Measurements from ENCODE around the gene INPP4B.

- TF ChIP-seq POLR2AphosphoS5 (IDR thresholded peaks at IDR 0.05; ENCODE audit: low read depth, low read length) (no peak), POLR2A (IDR thresholded peaks at IDR 0.05; ENCODE audit: borderline replicate concordance, extremely low read depth, insufficient read depth, insufficient read length) (no peak), MAX (IDR thresholded peaks at IDR 0.05) (no peak), ATF3 (IDR thresholded peaks at IDR 0.05) (no peak), EZH2phosphoT487 (IDR thresholded peaks at IDR 0.05; ENCODE audit: borderline replicate concordance) (no peak), CTCF (IDR thresholded peaks at IDR 0.05 in 2 of 3, conservative IDR thresholded peaks at IDR 0.05 in 1 of 3; ENCODE audit: borderline replicate concordance in 1 of 3, insufficient read depth in 1 of 3, low read depth in 2 of 3, low read length in 2 of 3) (no peak), YY1 (IDR thresholded peaks at IDR 0.05; ENCODE audit: extremely low read depth, insufficient replicate concordance, low read depth, low read length) (no peak), REST (IDR thresholded peaks at IDR 0.05; ENCODE audit: low read depth) (no peak), SP1 (IDR thresholded peaks at IDR 0.05; ENCODE audit: low read depth) (no peak), EGR1 (IDR thresholded peaks at IDR 0.05; ENCODE audit: low read depth) (no peak), EZH2 (IDR thresholded peaks at IDR 0.05) (no peak), FOSL1 (IDR thresholded peaks at IDR 0.05; ENCODE audit: low read depth) (no peak), CBX3 (IDR thresholded peaks at IDR 0.05; ENCODE audit: low read depth) (no peak)
These were observed 609.8 kb downstream of the INPP4B start for GRCh38 chr4:142236268-142236667.
